ENCODE data around the gene CTNND2.
"Not testable (repeated sequence)": the region's sequence is repeated elsewhere in the genome, so short reads cannot be mapped to it uniquely, and the experiment has no call there.

CTNND2 gene

GRCh38 chr5:11449217-11449616, 455.0 kb downstream of the CTNND2 start:
- DNase-seq = no peak

GRCh38 chr5:11443831-11444230, 460.4 kb downstream of the CTNND2 start:
- DNase-seq = no peak

DNA sequence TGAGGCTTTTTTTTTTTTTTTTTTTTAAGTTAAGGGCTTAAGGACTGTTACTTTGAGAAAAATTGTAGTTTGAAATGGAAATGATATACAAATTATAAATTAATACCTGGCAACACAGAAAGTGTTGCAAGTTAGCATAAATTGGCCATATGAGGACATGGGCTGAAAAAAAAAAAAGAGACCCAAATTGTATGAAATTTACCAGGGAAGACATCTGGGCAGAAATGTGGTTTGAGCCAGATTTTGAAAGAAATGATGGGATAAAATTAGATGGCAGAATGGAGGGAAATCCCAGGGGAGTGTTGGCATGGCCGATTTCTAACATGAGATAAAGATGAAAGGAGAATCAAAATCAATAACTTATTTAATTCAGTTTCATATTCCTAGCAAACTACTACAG, 472.1 kb downstream of the CTNND2 start:
- no peak for DNase-seq

GRCh38 chr5:11429254-11429653, 475.0 kb downstream of the CTNND2 start:
- no peak for DNase-seq

DNA sequence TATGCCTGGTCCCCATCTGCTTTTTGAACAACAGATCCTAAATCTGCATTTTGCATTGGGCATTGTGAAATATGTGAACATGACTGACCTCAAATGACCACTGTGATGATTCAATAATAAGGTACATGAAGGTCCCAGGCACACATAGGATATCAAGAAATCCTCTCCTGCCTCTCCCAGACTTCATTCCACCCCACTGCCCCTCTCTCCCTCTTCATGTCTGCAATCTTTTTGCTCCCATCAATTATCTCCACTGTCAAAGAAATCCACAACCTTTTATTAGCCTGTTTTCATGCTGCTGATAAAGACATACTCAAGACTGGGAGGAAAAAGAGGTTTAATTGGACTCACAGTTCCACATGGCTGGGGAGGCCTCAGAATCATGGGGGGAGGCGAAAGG, 476.7 kb downstream of the CTNND2 start:
- DNase-seq = no peak

DNA sequence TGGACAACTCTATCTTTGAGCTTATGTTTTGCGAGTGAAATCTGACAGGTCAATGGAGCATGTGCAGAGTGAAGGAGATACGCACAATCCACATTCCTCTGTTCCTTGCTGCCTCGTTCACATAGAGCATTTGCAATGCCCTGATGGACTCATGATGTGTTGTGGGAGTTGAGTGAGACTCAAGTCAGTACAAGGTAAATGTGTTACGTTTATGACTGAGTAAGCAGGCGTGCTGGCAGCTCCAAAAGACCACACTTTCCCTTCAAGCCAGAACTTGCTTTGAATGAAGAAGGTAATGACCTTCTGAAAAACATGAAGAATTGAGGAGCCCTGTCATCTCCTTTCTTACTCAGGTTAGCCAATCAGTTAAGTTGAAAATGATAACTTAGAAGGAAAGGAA, 477.8 kb downstream of the CTNND2 start:
- DNase-seq = no peak

DNA sequence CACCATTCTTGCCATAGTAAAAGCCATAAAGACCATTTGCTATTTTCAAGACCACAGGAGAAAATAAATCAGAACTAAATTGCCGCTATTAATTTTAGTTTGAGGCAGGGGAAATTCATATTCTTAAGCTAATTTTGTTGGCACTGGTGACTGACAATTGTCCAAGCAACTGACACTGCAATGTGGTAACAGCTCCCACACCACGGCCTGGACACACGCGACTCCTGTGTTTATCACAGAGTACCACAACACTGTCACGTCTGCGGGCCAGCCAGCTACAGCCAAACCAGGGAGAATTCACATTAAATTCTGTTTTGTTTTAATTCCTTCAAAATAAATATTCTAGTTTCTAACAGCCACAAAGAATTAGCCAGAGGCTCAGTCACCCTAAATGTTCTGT, 481.9 kb downstream of the CTNND2 start:
- DNase-seq = no peak

DNA sequence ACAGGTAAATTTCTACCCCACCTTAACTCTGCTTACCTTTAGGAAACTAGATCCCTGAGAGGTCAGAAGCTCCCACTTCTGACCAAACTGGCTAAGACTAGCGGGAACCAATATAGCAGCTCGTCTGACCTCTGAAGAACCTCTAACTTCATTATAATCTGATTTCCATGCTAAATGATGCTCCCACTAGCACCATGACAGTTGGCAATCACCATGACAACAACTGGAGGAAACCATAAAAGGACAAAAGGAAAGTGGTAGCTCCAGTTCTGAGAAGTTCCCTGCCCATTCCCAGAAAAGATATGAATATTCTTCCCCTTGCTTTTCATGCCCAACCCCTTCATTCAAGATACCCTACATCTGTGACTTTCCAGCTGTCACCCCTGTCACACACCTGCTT, 483.3 kb downstream of the CTNND2 start:
- DNase-seq = no peak

GRCh38 chr5:11415751-11416150, 488.5 kb downstream of the CTNND2 start:
- no peak for DNase-seq

GRCh38 chr5:11414732-11415131, 489.5 kb downstream of the CTNND2 start:
- DNase-seq = not testable (repeated sequence)

- DNase-seq = no peak
Measured at GRCh38 chr5:11411621-11412020, 492.6 kb downstream of the CTNND2 start.

- DNase-seq = no peak
Measured at GRCh38 chr5:11407556-11408145, 496.6 kb downstream of the CTNND2 start.

GRCh38 chr5:11400316-11400715, 503.9 kb downstream of the CTNND2 start:
- no peak for DNase-seq

- DNase-seq = no peak
Measured at GRCh38 chr5:11398728-11399127, 505.5 kb downstream of the CTNND2 start.

- DNase-seq = no peak
Measured at GRCh38 chr5:11397549-11397948, 506.7 kb downstream of the CTNND2 start.

GRCh38 chr5:11396917-11397316, 507.3 kb downstream of the CTNND2 start:
- DNase-seq = no peak

- no peak for DNase-seq
Measured at GRCh38 chr5:11394933-11395332, 509.3 kb downstream of the CTNND2 start.

GRCh38 chr5:11390291-11390767, 513.9 kb downstream of the CTNND2 start:
- DNase-seq = no peak

DNA sequence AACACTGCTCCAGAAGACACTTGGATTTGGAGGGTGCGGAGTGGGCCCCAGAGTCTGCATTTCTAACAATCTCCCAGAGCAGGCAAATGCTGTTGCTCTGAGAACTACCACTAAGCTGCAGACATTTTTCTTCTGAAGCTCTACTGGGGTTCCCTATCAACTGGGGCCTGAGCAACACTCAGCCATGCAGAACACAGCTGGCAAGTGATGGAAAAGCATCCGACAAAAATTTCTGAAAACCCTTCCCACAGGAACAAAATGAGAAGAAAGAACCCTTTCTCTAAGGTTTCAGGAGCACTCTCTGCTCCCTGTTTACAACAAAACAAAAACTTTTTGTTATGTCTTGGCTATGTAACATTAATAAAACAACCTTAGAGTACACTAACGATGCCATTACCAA, 516.9 kb downstream of the CTNND2 start:
- DNase-seq = no peak

GRCh38 chr5:11386398-11386797, 517.8 kb downstream of the CTNND2 start:
- DNase-seq = no peak

- no peak for DNase-seq
Measured at GRCh38 chr5:11385901-11386293, 518.3 kb downstream of the CTNND2 start.

DNA sequence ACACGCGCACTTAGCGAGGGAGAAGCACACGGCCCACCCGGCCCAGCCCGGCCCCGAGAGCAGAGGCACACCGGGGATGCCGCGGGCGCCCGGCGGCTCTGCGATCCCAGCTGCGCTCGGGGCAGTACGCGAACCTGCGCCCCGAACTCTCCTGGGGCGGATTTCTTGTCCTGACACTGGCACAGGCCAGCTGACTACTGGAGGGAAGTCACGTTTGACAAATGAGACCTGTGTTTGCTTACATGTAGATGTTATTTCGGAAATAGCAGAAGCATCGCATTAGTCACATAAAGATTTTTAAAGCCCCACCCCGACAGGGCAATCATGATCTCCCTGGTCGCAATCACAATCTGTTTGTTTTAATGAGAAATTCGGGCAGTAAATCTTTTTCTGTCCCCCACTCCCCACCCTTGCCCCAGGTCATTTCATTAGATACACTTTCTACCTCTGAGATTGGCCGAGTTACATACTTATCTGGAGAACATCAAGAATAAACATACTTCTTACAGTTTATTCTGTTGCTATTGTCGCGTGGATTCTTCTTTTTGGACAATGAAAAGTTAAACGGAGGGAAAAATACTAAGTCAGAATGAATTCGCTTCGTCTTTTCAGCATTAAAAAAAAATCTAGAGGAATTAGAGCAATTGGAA, 518.9 kb downstream of the CTNND2 start:
- DNase-seq = no peak

GRCh38 chr5:11384441-11385250, 519.6 kb downstream of the CTNND2 start:
- no peak for DNase-seq

- DNase-seq = no peak
Measured at GRCh38 chr5:11383506-11384095, 520.6 kb downstream of the CTNND2 start.

All from GDM1 (cell line).